Stimulated activated CD4-positive, alpha-beta T cell treated with anti-CD3 and anti-CD28 coated beads, Interleukin-4, amount 100 ng/mL, for 1 hour (primary cell): ENCODE data around the gene NGF.
"Not testable (repeated sequence)": the region's sequence is repeated elsewhere in the genome, so short reads cannot be mapped to it uniquely, and the experiment has no call there.

Experiments
- DNase-seq: peaks from one replicate; pipeline ENCODE4 v3.0.0-alpha.2; 2020

The NGF gene

DNA sequence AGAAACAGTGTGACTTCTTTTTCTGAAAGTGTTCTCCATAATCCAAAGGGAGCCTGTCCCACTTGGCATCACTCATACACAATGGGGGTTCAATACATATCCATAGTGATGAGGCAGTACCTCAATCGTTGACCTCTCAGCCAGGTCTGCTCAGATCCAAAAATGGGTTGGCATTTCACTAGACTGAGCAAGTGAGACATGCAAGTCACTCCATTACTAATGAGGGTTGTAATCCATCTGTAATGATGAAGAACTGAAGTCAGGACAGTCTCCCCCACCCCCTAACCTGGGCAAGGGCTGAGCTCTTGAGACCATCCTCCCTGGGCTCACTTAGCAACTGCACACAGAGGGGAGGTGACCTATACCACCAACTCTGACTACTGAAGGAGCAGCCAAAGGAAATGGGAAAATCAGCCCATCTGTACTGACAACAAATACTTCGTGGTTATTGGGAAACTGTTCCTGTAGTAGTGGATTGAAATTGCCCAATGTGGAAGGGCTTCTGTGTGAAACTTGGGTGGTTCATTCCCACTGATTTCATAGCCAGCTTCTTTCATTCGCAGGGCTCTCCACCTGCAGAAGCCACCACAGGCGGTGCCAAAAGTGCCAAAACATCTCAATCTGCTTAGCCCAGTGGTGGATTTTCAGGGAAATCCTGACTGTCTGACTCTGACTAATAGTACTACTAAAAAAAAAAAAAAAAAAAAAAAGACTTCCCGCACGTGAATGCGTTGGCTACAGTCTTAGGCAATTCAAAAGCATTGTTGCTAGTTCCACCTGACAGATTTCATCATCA lies 5.0 kb downstream of the NGF start:
- DNase-seq: no peak

- no peak for DNase-seq
These were observed 6.3 kb downstream of the NGF start for GRCh38 chr1:115331558-115332331.

DNA sequence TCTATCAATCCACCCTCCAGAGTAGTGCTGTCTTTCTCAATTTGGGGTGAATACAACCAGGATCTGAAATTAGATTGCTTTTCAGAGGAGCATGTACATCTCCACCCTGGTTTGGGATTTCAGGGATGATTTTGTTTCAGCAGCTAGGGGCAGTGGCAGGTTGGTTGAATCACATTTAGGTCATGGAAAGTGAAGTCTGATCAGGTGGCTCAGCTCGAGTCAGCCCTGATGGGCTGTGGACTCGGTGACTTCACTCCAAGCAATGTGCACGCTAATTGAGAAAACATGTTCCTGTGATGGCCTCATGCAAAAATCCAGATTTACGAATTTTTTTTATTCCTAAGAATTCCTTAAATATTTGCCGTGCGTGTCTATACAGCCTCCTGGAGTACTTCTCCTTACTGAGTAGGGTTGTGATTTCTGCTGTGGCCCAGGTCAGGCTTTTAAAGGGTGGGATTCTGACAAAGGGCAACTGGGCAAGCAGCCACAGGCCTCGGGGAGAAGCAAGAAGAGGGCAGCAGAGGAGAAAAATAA lies 7.5 kb downstream of the NGF start:
- no peak for DNase-seq

DNA sequence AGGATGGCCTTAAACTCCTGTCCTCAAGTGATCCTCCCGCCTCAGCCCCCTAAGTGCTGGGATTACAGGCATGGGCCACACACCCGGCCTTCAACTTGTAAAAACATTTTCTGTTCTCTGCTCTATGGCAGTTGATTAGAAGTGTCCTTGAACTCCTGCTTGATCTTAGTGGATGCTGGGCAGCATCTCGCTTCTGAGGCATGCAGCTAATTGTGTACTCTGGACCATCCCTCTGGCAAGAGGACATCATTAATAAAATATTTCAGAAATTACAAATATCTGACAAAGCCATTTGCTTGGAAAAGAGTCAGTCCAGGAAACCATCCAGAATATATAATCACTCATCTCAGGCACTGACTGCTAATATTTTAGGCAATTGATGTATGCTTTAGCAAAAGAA lies 8.1 kb downstream of the NGF start:
- no peak for DNase-seq

DNA sequence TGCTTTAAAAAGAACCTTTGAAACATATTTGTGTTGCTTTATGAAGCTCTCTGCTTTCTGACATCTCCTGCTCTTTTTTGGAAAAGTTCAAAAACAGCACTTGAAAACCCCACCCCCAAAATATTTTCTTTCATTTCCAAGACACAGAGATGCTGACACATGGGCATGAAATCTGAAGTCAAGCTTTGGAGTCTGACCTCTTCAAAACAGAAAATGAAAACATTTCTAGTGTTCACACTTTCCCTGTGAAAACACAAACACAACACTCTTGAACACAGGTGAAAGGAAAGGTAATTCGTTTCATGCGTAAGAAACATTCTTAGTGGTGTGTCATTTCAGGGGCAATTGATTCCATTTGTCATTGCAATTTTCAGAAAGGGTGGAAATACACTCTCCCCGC lies 10.8 kb downstream of the NGF start:
- no peak for DNase-seq

DNA sequence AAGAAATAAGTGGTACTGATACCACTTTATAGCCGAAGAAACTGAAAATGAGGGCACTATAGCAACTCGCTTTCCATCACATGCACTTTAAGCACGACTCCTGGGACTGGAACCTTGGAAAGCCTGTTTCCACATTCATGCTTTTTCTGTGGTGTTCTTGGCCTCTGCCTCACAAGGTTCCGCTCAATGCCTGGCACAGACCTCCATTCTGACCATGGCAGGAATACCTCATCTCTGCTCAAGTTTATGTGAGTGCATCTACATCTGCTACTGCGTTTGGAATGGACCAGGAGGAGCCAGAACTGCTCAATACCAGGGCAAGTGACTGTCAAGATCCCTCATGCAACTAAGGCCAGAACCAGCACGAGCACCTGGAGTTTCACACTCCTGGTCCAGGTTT lies 11.6 kb downstream of the NGF start:
- no peak for DNase-seq

DNA sequence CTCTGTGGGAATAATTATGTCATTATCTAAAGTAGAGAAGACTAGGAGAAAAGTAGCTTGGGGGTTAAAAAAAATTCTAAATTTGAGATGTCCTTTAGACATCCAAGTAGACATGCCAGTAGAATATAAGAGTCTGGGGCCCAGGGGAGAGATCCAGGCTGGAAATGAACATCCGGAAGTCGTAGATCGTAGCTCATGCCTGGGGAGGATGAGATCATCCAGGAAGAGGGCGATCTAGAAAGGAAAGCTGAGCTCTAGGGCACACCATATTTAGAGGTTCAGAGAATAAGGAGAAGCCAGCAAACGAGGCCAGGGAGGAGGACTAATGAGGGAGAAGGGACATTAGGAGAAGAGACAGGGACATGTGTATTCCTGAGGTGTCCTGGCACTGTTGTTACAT lies 12.2 kb downstream of the NGF start:
- no peak for DNase-seq

DNA sequence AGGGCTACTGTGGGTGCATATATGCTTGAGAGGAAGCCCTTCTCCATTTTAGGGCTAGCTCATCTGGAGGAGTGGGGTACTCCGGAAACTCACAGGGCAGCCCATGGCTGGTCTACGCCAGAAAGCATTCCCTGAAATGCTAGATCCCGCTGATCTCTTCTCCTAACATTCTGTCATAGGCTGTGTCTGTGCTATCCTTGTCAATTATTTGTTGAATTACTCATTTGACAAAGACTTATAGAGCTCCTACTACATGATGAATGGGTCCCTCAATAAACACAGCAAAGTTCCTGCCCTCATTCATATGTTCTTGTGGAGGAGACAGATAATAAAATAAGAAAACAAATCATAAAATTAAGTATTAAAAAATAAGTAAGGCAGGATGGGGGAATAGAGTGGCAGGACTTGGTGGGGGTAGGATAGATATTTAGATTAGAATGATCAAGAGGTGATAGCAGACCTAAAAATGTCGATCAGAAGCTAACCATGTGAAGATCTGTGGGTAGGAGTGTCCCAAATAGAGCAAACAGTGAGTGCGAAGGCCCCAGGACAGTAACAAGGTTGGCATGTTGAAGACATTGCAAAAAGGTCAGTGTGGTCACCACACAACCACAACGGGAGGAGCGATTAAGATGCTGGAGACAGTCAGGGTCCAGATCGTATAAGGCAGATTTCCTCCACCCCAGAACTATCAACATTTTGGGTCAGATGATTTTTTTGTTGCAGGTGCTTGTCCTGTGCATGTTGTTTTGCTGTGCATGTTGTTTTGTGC lies 13.2 kb downstream of the NGF start:
- DNase-seq: no peak

- DNase-seq: no peak
These were observed 14.6 kb downstream of the NGF start for GRCh38 chr1:115323366-115324004.

DNA sequence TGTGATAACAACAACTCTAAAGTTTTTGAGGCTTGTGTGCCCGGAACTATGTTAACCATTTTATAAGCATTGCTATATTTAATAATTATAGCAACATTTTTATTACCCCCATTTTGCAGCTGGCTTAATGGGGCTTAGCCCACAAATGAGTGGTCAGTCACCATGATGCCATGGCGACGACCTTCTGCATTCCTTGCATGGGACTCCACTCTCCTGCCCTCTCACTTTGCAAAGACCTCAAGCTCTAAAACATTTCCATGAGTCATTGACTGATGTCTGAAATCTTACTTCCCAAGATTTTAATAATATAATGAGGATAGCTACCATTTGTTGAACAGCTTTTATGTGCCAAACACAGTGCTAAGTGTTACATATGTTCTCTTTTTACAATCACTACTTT lies 15.4 kb downstream of the NGF start:
- DNase-seq: no peak

DNA sequence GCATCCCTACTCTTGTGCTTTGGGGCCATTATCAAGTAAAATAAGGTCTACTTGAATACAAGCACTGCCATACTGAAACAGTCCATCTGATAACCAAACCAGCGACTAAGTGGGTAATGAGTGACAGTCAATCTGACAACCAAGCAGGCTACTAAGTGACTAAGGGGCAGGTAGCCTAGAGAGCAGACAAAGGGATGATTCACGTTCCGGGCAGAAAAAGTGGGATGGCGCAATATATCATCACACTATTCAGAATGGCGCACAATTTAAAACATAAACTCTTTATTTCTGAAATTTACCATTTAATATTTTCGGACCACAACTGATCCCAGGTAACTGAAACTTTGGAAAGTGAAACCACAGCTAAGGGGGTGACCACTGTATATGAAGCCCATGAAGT lies 17.7 kb downstream of the NGF start:
- DNase-seq: no peak

- no peak for DNase-seq
These were observed 18.3 kb downstream of the NGF start for GRCh38 chr1:115319706-115320105.

DNA sequence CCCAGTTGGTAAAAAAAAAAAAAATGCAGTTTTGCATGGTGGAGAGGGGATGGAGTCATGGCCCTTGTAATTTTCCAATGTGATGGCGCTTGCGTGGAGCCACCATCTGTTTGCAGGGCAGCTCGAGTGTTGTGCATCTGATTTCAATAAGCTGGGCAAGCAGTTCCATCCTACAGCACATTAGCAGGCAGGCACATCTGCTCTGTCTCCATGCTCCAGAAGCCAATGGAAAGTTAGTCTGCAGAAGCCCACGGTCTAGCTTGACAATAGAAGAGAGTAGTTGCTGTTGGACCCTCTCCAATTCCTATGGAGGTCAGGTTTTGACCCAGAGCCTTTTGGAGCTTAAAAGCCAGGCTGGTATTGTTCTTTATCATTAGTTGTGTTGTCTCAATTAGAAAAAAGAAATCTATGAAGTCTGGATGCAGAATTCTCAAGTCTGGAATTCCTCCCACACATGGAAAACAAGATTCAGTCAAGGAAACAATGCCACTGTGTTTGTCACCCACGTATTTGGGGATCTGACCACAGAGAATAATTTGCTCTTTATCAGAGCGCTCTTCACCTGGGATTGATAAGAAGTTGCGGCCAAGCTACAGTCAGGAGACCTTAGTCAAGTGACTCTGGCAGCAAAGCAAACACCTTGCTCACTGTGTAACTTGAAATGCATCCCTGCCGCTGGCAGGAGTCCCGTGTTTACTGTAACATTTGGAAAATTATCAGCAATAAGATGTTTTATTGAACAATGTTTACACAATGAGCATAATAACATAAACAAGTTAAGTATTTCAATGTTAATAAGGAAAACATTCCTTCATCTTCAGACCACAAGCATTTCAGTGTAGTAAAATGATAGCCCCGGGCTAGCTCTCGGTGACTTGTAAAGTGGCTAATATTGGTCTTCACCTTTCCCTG lies 20.7 kb downstream of the NGF start:
- no peak for DNase-seq

- no peak for DNase-seq
These were observed 23.3 kb downstream of the NGF start for GRCh38 chr1:115314765-115315164.

- DNase-seq: no peak
These were observed 24.0 kb downstream of the NGF start for GRCh38 chr1:115314092-115314491.

- DNase-seq: no peak
These were observed 24.9 kb downstream of the NGF start for GRCh38 chr1:115313182-115313581.

DNA sequence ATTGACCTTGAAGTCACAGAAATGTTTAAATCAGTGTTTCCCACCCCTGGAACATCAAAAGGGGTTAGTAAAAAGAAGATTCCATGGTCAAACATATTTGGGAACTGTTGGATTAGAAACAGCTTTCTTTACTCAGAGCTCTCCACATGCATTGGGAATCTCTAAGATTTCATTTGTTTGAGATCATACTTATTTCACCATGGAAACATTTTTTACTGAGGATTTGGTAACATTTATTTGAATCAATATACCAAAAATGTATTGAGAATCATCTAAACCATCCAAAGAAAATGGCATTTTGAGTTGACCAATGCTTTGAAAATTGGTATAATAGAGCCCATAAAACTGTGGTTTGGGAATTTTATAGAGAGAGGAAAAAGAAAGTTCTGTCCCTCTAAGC lies 25.3 kb downstream of the NGF start:
- no peak for DNase-seq

DNA sequence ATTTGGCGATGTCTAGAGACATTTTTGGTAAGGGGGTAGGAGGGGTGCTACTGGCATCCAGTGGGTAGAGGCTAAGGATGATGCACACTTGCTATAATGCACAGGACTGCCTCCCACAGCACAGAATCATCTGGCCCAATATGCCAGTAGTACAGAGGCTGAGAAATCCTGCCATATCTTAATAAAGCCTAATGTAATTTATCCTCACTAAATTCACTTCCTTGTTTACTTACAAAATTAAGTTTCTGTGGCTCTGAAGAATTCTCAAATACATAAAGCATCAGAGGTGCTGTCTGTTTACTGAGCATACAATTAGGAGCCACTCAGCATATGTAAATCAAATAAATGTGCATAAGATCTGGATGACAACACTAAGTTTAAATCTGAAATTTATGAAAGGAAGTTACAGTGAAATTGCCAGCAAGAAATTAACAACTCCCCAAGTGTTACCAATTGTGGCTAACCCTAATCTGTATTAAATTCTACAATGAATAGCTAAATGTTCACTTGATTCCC lies 26.5 kb downstream of the NGF start:
- no peak for DNase-seq

DNA sequence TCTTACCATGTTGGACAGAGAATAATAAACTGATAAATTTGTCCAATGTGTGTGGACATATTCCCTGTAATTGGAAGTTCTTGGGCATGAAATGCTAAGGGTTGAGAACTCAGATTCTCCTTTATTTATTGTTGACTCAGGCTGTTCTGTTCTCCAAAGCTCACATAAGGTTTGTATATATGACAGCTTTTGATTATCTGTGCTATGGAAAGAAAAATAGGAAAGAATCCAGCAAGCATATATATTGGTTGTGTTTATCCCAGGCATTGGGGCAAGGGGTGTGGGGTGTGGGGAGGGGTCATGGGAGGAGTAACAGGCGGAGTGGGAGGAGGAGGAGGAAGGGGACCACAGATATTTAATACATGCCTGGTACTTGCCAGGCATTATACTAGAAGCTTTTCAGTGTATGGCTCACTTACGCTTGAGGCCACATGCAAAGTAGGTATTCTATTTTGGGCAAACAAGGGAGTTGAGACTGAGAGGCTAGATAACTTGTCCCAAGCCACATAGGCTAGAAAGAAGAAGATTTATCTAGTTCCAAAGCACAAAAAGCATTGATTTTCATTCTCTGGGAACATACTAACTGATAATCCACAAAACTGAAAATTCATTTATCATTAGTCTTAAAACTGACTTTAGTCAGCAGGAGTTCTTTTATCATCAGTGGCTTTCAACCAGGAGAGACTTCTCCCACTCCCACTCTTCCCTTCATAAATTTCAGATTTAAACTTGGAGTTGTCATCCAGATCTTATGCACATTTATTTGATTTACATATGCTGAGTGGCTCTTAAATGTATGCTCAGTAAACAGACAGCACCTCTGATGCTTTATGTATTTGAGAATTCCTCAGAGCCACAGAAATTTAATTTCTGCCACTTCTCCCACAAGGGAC lies 27.2 kb downstream of the NGF start:
- no peak for DNase-seq

- not testable (repeated sequence) for DNase-seq
These were observed 28.5 kb downstream of the NGF start for GRCh38 chr1:115309504-115309903.

GRCh38 chr1:115308969-115309368 lies 29.1 kb downstream of the NGF start:
- no peak for DNase-seq
